HepG2 (cell line): Measurements from ENCODE around the gene RGL3. TPM values are rescaled to one million over a fixed set of nuclear protein-coding genes. Genes with fewer than 3 reads are reported as not detected.

ENCODE experiments used
- ATAC-seq: fragments of 200-7000 bp; cut with Tn5 transposase; 3 replicates; pipeline ENCODE4 v1.9.1; 2020; ENCODE audit warnings: mild to moderate bottlenecking, moderate library complexity
- BruUV-seq: library from RNA; stranded (reverse); fragments of 400-500 nt; replicated peaks from 2 replicates; lab custom pipeline; 2021; lab: Mats Ljungman, UMichigan
- CTCF ChIA-PET: fragments of 300-600 bp; formaldehyde crosslinking; extraction: SDS; loops from one replicate; lab custom pipeline; 2021; ENCODE audit warnings: low total read pairs, inconsistent platforms, low intra/inter-chr PET ratio; lab: Yijun Ruan, JAX
- POLR2A ChIA-PET: fragments of 350-600 bp; sonication (Branson Sonifier 250); formaldehyde crosslinking; loops from one replicate; lab custom pipeline; 2020; ENCODE audit warnings: antibody characterized with exemption, inconsistent platforms; lab: Yijun Ruan, JAX
- DNase-seq: peaks from one replicate; pipeline ENCODE4 v3.0.0-alpha.2; 2015; ENCODE audit warnings: low spot score
- FAIRE-seq: peaks from 3 replicates; lab custom pipeline; 2011; peaks lifted over from hg19 to GRCh38; lab: Jason Lieb, UNC
- H2AFZ ChIP-seq: one replicate; pipeline ENCODE4 v1.6.1; 2011; ENCODE audit warnings: low read length, inconsistent platforms
- H3K27ac ChIP-seq: fragments of 300-600 bp; 3 replicates; pipeline ENCODE4 v1.8.0; 2011; ENCODE audit warnings: mixed run types, mild to moderate bottlenecking, mixed read lengths, low read length, inconsistent platforms; ENCODE audit not compliant: insufficient read depth; ENCODE audit errors: extremely low read length
- H3K27me3 ChIP-seq, 2 experiments: fragments of 200-600 bp in 1 of 2; 2 replicates in 1 of 2; 3 replicates in 1 of 2; pipeline versions ENCODE4 v1.6.0 to v1.8.0; 2011; ENCODE audit warnings: low read length in 2 of 2, mild to moderate bottlenecking in 2 of 2, moderate library complexity in 2 of 2, inconsistent platforms in 1 of 2; ENCODE audit not compliant: insufficient read depth in 2 of 2, control insufficient read depth in 1 of 2
- H3K36me3 ChIP-seq, 2 experiments: fragments of 200-600 bp in 1 of 2; replicated peaks in 1 of 2; 2 replicates in 1 of 2; 3 replicates in 1 of 2; pipeline versions ENCODE4 v1.5.1 to v1.8.0; 2011; ENCODE audit warnings: low read length in 2 of 2, inconsistent platforms in 1 of 2; ENCODE audit not compliant: insufficient read depth in 2 of 2, control insufficient read depth in 1 of 2
- H3K4me1 ChIP-seq: 2 replicates; pipeline ENCODE4 v1.5.1; 2012; ENCODE audit warnings: low read length, inconsistent platforms; ENCODE audit not compliant: insufficient read depth
- H3K4me2 ChIP-seq: 2 replicates; pipeline ENCODE4 v1.6.0; 2011; ENCODE audit warnings: low read depth, low read length, inconsistent platforms
- H3K4me3 ChIP-seq, 3 experiments: fragments of 200-600 bp in 1 of 3; sonication (generic), shearing (Covaris generic) in 1 of 3; replicated peaks in 1 of 3; 2 replicates each; pipeline ENCODE4 v1.5.1; 2011 to 2016; ENCODE audit warnings: low read length in 3 of 3, inconsistent platforms in 2 of 3, low read depth in 2 of 3, mild to moderate bottlenecking in 2 of 3, control low read depth in 1 of 3, mixed read lengths in 1 of 3; ENCODE audit not compliant: insufficient read depth in 1 of 3
- H3K79me2 ChIP-seq: one replicate; pipeline ENCODE4 v1.6.1; 2011; ENCODE audit warnings: low read length, inconsistent platforms; ENCODE audit not compliant: insufficient read depth
- H3K9ac ChIP-seq: 2 replicates; pipeline ENCODE4 v1.6.0; 2011; ENCODE audit warnings: mild to moderate bottlenecking, low read depth, low read length, inconsistent platforms; ENCODE audit not compliant: insufficient read depth
- H3K9me3 ChIP-seq: 2 replicates; pipeline ENCODE4 v1.5.1; 2012; ENCODE audit warnings: mild to moderate bottlenecking, low read length
- H4K20me1 ChIP-seq: 2 replicates; pipeline ENCODE4 v1.6.0; 2011; ENCODE audit warnings: inconsistent platforms, mild to moderate bottlenecking, low read length, moderate library complexity; ENCODE audit not compliant: insufficient read depth
- AGO1 ChIP-seq: fragments of 200-400 bp; formaldehyde crosslinking; IDR thresholded peaks from 2 replicates; pipeline ENCODE4 v1.6.1; 2017; ENCODE audit warnings: mild to moderate bottlenecking, low read depth, low read length, moderate library complexity; ENCODE audit not compliant: poor library complexity, severe bottlenecking
- AHR ChIP-seq: IDR thresholded peaks from 2 replicates; pipeline ENCODE4 v1.6.1; 2018; ENCODE audit warnings: missing genetic modification reagents, missing compliant biosample characterization
- FOXK2 ChIP-seq: fragments of 450-650 bp; IDR thresholded peaks from 2 replicates; pipeline ENCODE4 v1.6.1; 2016
- MAFK ChIP-seq, 2 experiments: IDR thresholded peaks in 1 of 2; conservative IDR thresholded peaks in 1 of 2; 2 replicates each; pipeline ENCODE4 v1.6.1; 2011; ENCODE audit warnings: improper control_type of control experiment in 2 of 2, low read length in 2 of 2
- MXI1 ChIP-seq: IDR thresholded peaks from 3 replicates; pipeline ENCODE4 v1.6.1; 2012; ENCODE audit warnings: low read depth, low read length, inconsistent platforms, borderline replicate concordance
- PBX2 ChIP-seq: IDR thresholded peaks from 2 replicates; pipeline ENCODE4 v1.6.1; 2016; ENCODE audit warnings: control low read depth
- POLR2AphosphoS2 ChIP-seq: IDR thresholded peaks from 2 replicates; pipeline ENCODE4 v1.6.1; 2011; ENCODE audit warnings: low read depth, low read length, improper control_type of control experiment
- RBM22 ChIP-seq: fragments of 200-400 bp; formaldehyde crosslinking; optimal IDR thresholded peaks from 2 replicates; pipeline ENCODE3; 2017; ENCODE audit warnings: mild to moderate bottlenecking, low read length, moderate library complexity
- RFX1 ChIP-seq: fragments of 450-650 bp; IDR thresholded peaks from 2 replicates; pipeline ENCODE4 v1.6.1; 2017
- RFX3 ChIP-seq: IDR thresholded peaks from 2 replicates; pipeline ENCODE4 v1.6.1; 2016; ENCODE audit warnings: missing biosample characterization, missing genetic modification reagents
- RFXANK ChIP-seq: IDR thresholded peaks from 2 replicates; pipeline ENCODE4 v1.6.1; 2016
- TERF1 ChIP-seq: sonication (generic); formaldehyde crosslinking; IDR thresholded peaks from 2 replicates; pipeline ENCODE4 v1.8.0; 2022; ENCODE audit warnings: mild to moderate bottlenecking, missing genetic modification reagents, moderate library complexity
- ZBTB20 ChIP-seq: sonication (generic); formaldehyde crosslinking; IDR thresholded peaks from 2 replicates; pipeline ENCODE4 v1.8.1; 2023; ENCODE audit warnings: missing genetic modification reagents, low read depth, mild to moderate bottlenecking, borderline replicate concordance
- ZBTB37 ChIP-seq: sonication (generic); formaldehyde crosslinking; IDR thresholded peaks from 2 replicates; pipeline ENCODE4 v1.4.0; 2020; ENCODE audit warnings: mild to moderate bottlenecking, missing genetic modification reagents
- ZNF101 ChIP-seq: sonication (generic); formaldehyde crosslinking; IDR thresholded peaks from 2 replicates; pipeline ENCODE4 v1.4.0; 2020; ENCODE audit warnings: mild to moderate bottlenecking, low read depth, missing genetic modification reagents, borderline replicate concordance
- ZNF570 ChIP-seq: sonication (generic); formaldehyde crosslinking; IDR thresholded peaks from 2 replicates; pipeline ENCODE4 v1.4.0; 2020; ENCODE audit warnings: mild to moderate bottlenecking, missing genetic modification reagents, borderline replicate concordance
- WGBS: methylation state at CpG from one replicate; pipeline ENCODE4 v1.1.6; 2017; ENCODE audit warnings: low lambda C conversion rate; 5-methylcytosine and 5-hydroxymethylcytosine counted together
- in situ Hi-C: cut with HindIII; loops from 2 replicates; pipeline ENCODE4 v1.10.0; 2017; ENCODE audit warnings: low pct_unique_long_range_greater_than_20kb; ENCODE audit not compliant: extremely low pct_ligation_motif_present
- intact Hi-C: fragments of 100-400 bp; cut with micrococcal nuclease; formaldehyde crosslinking; loops from one replicate; pipeline ENCODE4 v1.10.0; 2022; ENCODE audit not compliant: unreplicated experiment
- polyA plus RNA-seq, 8 experiments: library from polyadenylated mRNA; depleted of rRNA in 3 of 8; stranded (reverse) in 7 of 8; unstranded in 1 of 8; fragments of >200 nt; fragmentation: Illumina TruSeq in 4 of 8; extraction: Trizol in 4 of 8; gene quantifications; 2 replicates each; pipeline versions ENCODE4 v1.2.1 to v1.2.3, GENCODE V29; 2011 to 2016; ENCODE audit warnings: low read depth in 4 of 8, missing spikeins in 1 of 8, mixed read lengths in 1 of 8; ENCODE audit not compliant: insufficient read depth in 1 of 8
- total RNA-seq, 5 experiments: library from RNA; depleted of rRNA; stranded (reverse); fragments of >200 nt; fragmentation: Illumina TruSeq; extraction: Trizol; gene quantifications; 2 replicates each; pipeline ENCODE4 v1.2.3, GENCODE V29; 2016; ENCODE audit warnings: low read depth in 1 of 5
- TF ChIP-seq, protein P1 (sequence below): conservative IDR thresholded peaks from 2 replicates; pipeline ENCODE4 v1.6.1; 2018; ENCODE audit warnings: missing genetic modification reagents

RGL3 gene
- total and polyA plus RNA-seq, 2 of the 13 experiments (the other 11 are each of a cell fraction or from before 2014, with no cell fraction given) = 4.2 to 7.6 TPM

DNA sequence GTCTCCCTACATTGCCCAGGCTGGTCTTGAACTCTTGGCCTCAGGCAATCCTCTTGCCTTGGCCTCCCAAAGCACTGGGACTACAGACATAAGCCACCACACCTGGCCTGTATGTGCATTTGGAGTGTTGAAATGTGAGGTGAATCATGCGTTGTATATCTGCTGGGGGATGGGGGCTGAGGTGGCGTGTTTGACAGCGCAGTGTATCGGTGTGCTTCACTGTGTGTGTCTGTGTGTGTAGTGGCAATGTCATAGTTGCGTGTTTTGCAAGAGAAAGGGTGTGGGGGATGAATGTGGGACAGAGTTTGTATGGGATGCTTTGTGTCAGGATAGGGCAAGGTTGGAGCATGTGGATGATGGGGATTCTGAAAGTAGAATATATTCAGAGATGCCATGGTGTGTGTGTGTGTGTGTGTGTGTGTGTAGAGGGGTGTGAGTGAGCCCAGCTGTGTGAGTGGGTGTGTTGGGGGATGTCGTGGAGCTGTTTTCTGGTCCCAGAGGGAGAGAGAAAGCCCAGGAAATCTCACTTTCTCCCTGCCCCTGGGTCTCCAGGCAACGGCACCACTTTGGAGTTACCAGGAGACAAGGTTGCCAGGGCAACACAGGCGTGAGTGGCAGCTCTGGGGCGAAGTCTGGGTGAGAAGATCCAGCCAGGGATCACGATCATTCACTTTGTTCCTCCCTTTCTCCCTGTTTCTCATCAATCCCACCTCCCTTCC is 45.8 kb downstream of the RGL3 start:
- H3K4me1 ChIP-seq = peaks cover 31% of the 10 kb centered on the region
- no peaks in the 10 kb centered on the region; a peak in 1 of 5 replicates for H3K27me3 ChIP-seq
- H3K4me3 ChIP-seq = peak overlapping the region in 1 of 3 experiments; percentile 80; a peak in 2 of 6 replicates
- FAIRE-seq (no peak), ATAC-seq (no peak), DNase-seq (no peak)
- WGBS = 83% methylated on average over 10 of the region's 10 CpGs
- POLR2A ChIA-PET = interaction anchor here (3.3 kb wide), 1 partner anchor 11 kb away, joined by 51 read pairs; the partner anchor contains the start of gene EPOR
- H2AFZ ChIP-seq = no peak overlapping the region
- H3K4me2 ChIP-seq = peak overlapping the region; percentile 92
- H3K9ac ChIP-seq = peak overlapping the region; percentile 86; the same call in 1 of the 2 replicates
- intact Hi-C loops (no loop called here), in situ Hi-C loops (no loop called here)
- peaks cover 1 to 13% of the 10 kb centered on the region in 2 experiments; a peak in 2 of 5 replicates for H3K36me3 ChIP-seq
- no peaks in the 10 kb centered on the region for H3K9me3 ChIP-seq
- H4K20me1 ChIP-seq = no peaks in the 10 kb centered on the region
- H3K27ac ChIP-seq = no peak overlapping the region
- no TSS peak for BruUV-seq
- TF ChIP-seq, protein P1, sequence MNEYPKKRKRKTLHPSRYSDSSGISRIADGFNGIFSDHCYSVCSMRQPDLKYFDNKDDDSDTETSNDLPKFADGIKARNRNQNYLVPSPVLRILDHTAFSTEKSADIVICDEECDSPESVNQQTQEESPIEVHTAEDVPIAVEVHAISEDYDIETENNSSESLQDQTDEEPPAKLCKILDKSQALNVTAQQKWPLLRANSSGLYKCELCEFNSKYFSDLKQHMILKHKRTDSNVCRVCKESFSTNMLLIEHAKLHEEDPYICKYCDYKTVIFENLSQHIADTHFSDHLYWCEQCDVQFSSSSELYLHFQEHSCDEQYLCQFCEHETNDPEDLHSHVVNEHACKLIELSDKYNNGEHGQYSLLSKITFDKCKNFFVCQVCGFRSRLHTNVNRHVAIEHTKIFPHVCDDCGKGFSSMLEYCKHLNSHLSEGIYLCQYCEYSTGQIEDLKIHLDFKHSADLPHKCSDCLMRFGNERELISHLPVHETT (CRISPR knock-in tag) = no peak
- TF ChIP-seq ZBTB20 (no peak), ZNF570 (CRISPR knock-in tag) (no peak), RFX1 (peak; percentile 84), TERF1 (CRISPR knock-in tag) (no peak), ZNF101 (CRISPR knock-in tag) (no peak), RFX3 (peak; percentile 69), MAFK (conservative IDR thresholded peaks at IDR 0.05 in 1 of 2, IDR thresholded peaks at IDR 0.05 in 1 of 2; ENCODE audit: low read length in 2 of 2) (no peak), RBM22 (peak; percentile 99), PBX2 (peak; percentile 78), ZBTB37 (CRISPR knock-in tag) (no peak), FOXK2 (no peak), AGO1 (no peak), RFXANK (CRISPR knock-in tag) (no peak), AHR (CRISPR knock-in tag) (no peak), MXI1 (peak; percentile 84; the same call in 2 of the 3 replicates), POLR2AphosphoS2 (no peak)
- CTCF ChIA-PET = no interaction called here
- peaks cover 12% of the 10 kb centered on the region for H3K79me2 ChIP-seq
